Activated CD4-positive, alpha-beta T cell treated with anti-CD3 and anti-CD28 coated beads, Interleukin-2, amount 50 U/mL, for 24 hours (primary cell): Measurements from ENCODE around the gene ACACB.
"Not testable (repeated sequence)": the region's sequence is repeated elsewhere in the genome, so short reads cannot be mapped to it uniquely, and the experiment has no call there.

ENCODE experiments used
- DNase-seq, 2 donors: peaks; one replicate each; pipeline ENCODE4 v3.0.0-alpha.2; 2020; ENCODE audit warnings: low read depth in 1 of 2, low spot score in 1 of 2

ACACB gene

DNA sequence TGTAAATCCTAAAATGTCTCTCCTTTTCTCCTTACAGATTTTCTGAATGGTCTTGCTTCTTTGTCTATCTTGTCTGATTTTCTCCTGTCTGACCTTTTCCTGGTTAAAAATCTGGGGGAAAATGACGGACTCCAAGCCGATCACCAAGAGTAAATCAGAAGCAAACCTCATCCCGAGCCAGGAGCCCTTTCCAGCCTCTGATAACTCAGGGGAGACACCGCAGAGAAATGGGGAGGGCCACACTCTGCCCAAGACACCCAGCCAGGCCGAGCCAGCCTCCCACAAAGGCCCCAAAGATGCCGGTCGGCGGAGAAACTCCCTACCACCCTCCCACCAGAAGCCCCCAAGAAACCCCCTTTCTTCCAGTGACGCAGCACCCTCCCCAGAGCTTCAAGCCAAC, 23.0 kb downstream of the ACACB start:
- no peak for DNase-seq

DNA sequence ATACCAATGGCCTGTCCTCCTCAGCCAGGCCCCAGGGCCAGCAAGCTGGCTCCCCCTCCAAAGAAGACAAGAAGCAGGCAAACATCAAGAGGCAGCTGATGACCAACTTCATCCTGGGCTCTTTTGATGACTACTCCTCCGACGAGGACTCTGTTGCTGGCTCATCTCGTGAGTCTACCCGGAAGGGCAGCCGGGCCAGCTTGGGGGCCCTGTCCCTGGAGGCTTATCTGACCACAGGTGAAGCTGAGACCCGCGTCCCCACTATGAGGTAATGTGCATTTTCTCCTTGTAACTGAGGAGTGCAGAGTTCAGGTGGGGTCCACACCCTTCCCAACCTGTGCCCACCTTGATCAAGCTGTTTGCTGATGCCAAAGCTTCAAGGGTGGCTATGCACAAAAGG, 23.4 kb downstream of the ACACB start:
- no peak for DNase-seq

DNA sequence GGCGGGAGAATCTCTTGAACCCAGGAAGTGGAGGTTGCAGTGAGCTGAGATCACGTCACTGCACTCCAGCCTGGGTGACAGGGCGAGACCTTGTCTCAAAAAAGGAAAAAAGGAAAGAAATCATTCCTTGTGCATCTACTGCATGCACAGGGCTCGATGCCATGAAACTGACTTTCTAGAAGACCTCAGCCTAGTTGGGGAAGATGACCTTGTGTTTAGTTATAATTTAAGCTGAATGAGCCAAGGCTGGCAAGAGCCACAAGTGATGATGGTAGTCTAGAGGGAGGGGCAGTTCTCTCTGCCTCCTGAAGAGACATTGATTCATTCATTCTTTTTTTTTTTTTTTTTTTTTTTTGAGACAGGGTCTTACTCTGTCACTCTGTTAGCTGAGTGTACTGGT, 24.2 kb downstream of the ACACB start:
- no peak for DNase-seq

DNA sequence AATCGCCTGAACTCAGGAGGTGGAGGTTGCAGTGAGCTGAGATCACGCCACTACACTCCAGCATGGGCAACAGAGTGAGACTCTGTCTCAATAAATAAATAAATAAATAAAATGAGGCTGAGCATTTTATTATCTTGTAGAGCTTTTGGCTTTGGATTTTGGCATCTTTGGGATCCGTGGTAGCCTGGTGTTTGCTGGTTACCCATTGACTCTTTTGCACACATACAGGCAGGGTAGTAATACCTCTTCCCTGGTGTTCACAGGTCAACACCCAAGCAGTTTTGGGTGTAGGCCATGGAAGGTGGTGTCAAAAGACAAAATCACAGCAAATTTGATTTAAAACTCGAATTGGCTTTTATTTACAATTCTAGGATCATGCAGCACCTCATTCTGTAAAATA, 27.8 kb downstream of the ACACB start:
- DNase-seq, result no peak

DNA sequence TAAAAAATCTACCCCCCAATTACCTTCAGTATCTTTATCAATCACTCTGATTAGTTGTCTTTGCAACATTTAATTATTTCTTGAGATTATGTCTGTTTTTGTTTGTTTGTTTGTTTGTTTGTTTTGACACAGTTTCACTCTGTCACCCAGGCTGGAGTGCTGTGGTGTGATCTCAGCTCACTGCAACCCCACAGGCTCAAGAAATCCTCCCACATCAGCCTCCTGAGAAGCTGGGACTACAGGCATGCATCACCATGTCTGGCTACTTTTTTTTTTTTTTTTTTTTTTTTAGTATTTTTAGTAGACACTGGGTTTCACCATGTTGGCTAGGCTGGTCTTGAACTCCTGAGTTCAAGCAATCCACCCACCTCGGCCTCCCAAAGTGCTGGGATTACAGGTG, 30.7 kb downstream of the ACACB start:
- not testable (repeated sequence) for DNase-seq

DNA sequence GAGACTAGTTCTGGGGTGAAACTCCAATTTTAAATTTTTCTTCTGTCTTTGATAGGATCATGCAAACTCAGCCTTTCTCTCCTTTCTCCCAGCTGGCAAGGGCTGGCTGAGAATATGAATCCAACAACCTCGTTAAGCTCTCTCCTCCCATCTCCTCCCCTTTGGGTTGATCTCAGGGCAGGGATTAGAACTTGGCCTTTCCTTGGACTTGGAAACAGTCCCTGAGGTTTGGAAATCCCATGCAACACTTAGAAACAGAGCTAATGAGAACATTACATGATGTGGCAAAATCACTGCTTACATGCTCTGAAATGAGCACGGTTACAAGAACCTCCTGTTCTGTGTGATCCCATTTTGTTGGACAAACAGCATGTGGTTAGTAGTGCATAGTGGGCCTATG, 31.6 kb downstream of the ACACB start:
- DNase-seq, result no peak

DNA sequence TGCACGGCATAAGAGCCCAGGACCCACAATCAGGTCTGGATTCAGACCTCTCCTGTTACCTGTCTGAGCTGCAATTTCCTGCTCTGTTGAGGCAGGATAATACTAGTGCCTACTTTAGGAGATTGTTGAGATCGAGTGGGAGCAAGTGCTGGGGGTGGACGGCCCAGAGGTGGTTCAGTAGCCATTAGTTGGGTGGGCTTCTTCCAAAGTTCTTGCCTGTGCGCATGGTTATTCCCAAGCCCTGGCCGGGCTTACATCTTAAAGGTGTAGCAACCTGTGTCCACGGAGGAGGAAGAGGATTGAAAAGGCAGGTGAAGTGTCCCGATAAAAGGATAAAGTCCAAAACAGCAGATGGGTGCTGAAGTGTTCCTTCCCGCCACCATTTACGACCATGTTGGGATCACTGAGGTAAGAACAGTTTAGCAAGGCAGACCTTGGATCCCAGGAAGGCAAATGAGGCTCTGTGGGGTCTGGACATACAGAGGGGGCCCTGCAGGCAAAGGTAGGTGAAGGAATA, 33.8 kb downstream of the ACACB start:
- DNase-seq, result no peak

DNA sequence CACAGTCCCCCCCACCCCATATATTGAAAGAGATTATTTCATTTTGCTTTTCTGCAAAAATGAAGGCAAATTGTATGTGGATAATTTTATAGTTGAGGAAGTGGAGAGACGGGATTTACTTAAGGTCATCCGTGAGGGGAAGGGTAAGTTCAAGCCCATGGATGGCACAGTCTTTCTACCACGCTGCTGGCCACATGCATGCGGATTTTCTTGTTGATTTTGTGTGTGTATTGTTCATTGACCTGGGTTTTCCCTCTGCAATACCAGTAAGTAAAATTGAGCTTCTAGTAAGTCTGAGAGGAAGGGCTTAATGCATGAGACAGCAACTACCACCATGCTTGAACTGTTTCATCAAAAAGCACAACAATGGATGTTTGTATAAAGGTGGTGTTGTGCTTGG, 35.1 kb downstream of the ACACB start:
- no peak for DNase-seq

DNA sequence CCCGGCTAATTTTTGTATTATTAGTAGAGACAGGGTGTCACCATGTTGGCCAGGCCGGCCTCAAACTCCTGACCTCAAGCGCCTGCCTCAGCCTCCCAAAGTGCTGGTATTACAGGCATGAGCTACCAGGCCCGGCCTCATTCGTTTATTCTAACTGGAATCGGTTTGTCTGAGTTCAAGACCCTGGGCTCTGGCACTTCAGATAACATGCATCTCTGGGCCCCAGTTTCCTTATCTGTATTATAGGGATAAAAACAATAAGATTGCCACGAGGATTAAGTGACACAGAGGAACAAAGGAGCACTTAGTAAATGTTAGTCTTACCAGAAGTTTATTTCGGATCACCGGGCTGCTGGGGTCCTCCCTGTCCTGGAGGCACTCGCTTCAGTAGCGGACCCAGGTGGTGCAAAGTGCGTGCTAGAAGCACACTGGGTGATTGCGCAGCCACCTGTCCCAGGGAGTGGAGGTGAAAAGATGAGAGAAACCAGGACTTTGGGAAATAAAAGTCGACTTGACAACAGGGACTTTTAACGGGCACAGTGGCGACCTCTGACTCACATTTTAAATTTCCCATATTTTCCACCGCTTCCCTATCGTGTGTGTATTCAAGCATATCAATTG, 37.5 kb downstream of the ACACB start:
- no peak for DNase-seq

DNA sequence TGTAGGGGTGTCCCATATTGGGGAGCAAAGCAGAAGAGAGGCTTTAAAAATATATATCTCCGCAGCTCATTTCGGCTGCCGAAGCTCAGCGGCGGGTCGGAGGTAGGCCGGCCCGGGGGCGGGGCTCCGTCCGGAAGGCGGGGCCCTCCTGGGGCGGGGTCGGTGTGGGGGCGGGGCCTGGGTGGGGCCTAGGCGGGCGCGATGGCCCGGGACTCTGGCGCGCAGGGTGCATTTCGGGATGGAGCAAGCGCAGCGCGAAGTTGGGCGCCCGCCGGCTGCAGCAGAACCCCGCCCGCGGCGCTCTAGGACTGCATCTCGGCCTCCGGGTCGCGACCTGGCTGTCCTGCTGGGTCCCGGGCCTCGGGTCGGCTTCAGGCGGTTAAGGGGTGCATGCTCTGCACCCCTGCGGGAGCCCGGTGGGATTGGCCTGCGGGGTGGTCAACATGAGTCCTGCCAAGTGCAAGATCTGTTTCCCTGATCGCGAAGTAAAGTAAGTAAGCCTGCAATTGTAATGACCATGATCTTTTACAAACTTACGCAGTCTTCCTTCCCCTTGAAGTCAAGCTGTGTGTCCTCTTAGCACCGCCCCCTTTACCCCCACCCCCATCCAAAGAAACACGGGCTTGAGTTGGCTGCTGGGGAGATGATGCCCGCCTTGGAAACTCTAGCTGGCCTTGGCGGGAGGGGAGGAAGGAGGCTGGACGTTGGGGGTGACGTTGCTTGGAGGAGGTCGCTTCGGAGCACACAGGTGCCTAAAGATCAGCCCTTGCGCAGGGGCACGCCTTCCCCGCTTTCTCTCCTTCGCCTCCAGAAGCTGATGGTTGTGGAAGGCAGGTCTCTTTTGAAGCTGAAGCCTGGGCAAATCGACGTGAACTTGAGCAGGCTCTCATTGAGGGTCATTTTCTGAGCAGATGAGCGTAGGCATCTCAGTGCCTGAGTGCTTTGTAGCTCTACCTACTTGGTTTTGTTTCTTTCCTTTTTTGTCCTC, 38.4 kb downstream of the ACACB start:
- peak; percentile 67 to 68 for DNase-seq

DNA sequence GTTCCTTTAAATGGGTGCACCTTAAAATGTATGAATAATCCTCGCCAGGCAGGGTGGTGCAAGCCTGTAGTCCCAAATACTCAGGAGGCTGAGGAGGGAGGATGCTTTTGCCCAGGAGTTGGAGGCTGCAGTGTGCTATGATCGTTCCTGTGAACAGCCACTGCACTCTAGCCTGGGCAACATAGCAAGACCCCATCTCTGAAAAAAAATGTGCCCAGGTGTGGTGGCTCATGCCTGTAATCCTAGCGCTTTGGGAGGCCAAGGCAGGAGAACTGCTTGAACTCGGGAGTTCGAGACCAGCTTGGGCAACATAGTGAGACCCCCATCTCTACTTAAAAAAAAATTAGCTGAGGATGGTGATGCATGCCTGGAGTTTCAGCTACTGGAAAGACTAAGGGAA, 39.6 kb downstream of the ACACB start:
- no peak for DNase-seq

DNA sequence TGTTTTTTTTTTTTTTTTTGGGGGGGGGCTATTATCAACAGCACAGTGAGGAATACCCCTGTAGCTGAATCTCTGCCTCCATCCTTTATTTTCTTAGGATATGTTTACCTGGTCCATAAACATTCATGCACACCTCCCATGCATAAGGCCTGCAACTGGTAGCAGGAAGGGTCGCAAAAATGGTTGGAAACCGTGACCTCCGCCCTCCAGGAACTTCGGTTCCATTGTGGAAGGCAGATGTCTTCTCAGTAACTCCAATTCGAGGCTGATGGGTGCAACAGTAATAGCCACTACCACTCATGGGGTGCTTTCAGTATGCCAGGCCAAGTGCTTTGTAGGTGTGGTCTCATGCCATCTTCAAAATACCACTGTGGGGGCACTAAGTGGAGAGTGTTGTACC, 40.2 kb downstream of the ACACB start:
- DNase-seq, result no peak

DNA sequence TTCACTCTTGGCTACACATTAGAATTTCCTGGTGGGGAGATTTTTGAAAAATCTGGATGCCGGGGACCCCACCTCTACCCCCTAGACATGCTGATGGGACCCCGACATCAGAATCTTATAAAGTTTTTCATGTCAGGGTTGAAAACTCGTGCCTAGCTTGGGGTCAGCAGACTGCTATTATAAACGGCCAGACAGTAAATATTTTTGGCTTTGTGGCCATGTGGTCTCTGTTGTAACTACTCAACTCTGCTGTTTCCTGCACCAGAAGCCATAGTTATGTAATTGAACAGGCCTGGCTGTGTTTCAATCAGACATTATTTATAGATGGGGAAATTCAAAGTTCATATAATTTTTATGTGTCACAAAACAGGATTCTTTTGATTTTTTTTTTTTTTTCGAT, 41.6 kb downstream of the ACACB start:
- no peak for DNase-seq

DNA sequence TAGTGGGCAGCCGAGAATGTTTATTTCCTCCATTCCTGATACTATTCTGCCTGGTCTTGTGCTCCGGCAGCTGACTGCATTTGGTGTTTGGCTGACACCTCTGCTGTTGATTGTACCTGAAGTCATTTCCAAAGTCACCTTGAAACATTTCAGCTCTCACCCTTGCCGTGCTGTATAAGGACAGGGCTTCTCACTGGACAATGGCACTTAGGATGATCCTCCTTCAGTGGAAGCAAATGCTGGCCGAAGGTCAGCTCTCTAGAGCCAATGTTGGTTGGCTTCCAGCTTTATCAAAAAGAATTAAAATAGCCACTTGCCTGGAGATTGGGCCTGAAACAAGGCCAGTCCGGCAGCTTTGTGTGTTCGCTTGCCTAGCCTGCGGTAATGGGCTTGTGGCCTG, 44.0 kb downstream of the ACACB start:
- no peak for DNase-seq

DNA sequence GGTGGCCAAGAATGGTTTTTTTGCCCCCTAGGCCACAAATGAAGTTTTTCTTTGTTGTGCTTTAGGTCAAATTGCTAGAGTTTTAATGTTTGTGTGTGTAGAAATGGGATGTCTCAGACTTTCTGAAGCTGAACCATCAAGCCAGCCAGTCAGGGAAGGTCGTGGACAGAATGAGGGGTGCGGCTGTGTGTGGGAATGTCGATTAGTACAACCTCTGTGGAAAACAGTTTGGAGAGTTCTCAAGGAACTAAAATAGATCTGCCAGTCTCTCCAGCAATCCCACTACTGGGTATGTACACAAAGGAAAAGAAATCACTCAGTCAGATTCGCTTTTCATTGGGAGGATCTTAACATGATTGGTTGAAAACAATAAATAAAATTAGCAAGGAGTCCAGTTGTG, 44.5 kb downstream of the ACACB start:
- no peak for DNase-seq

DNA sequence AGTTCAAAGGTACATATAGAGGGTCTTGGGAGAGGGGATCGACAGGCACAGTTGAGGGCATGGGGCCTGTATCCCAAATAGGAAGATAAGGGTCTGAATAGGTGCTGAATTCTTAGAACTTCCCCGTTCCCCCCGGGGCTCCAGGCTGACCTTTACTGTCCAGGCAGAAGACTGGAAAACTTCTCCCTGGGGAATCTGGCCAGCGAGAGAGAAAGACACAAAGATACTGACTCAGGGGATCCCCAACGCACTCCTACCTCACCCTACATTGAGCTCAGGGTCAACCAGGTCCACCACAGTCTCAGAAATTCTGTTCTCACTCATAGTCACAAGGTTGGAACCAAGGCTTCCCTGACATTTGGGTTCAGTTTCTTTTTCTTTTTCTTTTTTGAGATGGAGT, 46.2 kb downstream of the ACACB start:
- no peak for DNase-seq

DNA sequence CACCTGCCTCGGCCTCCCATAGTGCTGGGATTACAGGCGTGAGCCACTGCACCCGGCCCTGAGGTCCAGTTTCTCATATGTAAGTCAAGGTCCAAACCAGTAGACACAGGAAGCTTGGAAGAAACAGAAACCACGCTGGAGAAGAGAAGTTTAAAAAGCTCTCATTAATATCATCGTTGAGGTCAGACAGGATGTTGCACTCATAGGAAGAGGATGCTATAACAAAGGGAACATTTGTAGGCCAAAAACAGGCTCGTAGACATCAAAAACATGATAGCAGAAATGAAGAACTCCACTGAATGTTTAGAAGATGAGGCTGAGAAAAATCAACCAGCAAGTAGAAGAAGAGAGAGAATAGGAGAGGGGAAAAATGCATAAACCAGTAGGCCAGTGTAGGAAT, 46.8 kb downstream of the ACACB start:
- DNase-seq, result no peak

DNA sequence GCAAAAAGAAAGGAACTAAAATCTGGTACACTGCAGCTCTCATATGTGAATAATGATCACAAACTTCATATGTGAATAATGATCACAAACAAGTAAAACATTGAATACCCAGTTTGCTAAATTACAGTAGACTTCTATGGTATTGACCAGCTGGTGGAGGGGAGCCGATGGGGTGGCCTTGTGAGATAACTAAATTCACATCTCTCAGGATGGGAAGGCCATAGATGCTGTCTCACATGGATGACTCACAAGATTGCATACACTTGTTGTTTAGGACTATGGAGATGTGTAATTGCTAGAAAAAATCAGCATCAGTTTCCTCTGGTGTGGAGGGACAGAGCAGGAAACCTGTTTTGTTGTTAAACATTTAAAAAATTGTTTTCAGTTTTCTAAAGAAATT, 49.2 kb downstream of the ACACB start:
- no peak for DNase-seq

DNA sequence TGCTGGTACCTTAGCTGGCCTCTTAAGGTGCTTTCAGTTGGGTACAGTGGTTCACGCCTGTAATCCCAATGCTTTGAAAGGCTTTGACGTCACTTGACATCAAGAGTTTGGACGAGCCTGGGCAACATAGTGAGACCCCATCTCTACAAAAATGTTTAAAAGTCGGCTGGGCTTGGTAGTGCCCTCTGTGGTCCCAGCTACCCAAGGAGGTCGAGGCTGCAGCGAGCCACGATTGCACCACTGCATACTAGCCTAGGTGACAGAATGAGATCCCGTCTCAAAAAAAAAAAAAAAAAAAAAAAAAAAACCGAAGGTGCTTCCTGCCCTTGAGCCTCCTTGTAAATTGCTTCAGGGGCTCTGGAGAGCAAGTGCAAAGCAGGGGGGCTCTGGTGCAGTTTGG, 50.0 kb downstream of the ACACB start:
- DNase-seq, result no peak

DNA sequence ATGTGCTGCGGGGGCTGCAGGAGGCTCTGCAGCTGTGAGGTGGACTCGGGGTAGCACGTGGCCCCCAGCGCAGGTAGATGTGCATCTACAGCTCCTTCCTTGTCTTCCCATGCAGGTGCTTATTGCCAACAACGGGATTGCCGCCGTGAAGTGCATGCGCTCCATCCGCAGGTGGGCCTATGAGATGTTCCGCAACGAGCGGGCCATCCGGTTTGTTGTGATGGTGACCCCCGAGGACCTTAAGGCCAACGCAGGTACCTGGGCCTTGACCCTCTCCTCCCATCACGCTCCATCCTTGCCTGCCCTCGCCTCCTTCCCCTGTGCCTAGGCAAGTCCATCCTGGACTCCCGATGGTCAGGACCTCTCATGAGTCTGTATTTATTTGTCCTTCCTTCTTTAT, 51.4 kb downstream of the ACACB start:
- DNase-seq, result no peak

DNA sequence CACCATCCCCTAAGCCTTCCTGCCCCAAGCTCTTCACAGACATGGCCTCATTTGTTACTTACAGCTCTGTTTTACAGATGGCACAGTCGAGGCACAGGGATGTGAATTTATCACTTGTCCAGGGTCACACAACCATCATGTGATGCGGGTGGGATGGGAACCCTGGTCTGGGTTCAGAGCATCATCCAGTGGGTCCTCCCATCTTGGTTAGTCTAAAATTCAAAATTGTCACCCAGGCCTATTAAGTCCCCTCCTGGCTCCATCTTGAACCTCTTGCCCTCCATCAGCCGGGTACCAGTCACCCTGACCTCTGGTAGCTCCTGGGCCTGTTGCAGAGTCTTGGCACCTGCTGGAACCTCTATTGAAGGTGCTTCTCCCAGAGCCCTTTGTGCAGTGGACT, 52.9 kb downstream of the ACACB start:
- DNase-seq, result no peak

DNA sequence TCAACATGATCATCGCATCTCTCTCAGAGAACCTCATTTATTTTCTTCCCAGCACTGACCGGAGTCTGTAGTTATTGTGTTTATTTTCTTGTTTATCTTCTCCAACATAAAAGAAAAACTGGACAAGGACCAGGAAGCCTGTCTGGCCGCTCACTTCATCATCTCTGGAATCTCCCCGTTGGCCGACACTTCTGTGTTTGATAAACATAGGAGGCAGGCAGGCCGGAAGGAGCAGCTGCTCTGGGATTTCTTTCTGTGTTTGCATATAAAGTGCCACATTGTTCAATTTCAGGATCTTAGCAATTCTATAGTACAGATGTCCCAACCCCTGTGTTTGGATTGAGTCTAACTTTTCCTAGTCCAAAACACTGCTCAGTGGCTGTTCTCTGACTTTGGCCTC, 53.3 kb downstream of the ACACB start:
- no peak for DNase-seq

DNA sequence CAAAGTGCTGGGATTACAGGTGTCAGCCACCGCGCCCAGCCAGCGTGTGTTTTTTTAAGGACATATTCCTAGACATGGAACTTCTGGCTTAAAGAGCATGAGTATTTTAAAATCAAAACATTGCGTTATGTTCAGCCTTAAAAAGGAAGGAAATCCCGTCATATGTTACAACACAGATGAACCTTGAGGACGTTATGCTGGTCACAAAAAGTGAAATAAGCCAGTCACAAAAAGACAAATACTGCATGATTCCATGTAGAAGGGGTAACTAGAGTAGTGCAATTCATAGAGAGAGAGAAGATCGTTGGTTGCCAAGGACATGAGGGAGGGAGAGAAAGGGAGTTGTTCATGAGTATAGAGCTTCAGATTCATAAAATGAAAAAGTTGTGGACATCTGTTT, 53.9 kb downstream of the ACACB start:
- DNase-seq, result no peak
